22Rv1 (cell line): ENCODE data around the gene CRMP1.

Source experiments
- CTCF ChIP-seq: fragments of 450-650 bp; IDR thresholded peaks from 2 replicates; pipeline ENCODE4 v1.5.1; 2017; ENCODE audit warnings: mild to moderate bottlenecking
- ZFX ChIP-seq: fragments of 450-650 bp; IDR thresholded peaks from 2 replicates; pipeline ENCODE4 v1.6.1; 2017; ENCODE audit warnings: antibody characterized with exemption, borderline replicate concordance

GRCh38 chr4:5821665-5822358, 71.1 kb downstream of the CRMP1 start:
- TF ChIP-seq CTCF = peak; percentile 76
- no peak for TF ChIP-seq ZFX
